Superior temporal gyrus (tissue), 1 donor: ENCODE results near the gene PPP1R16B.
"Not testable (repeated sequence)": the region's sequence is repeated elsewhere in the genome, so short reads cannot be mapped to it uniquely, and the experiment has no call there.

Experiments used
- DNase-seq: peaks from one replicate; pipeline ENCODE4 v3.0.0-alpha.2; 2016; ENCODE audit errors: extremely low spot score

PPP1R16B gene

DNA sequence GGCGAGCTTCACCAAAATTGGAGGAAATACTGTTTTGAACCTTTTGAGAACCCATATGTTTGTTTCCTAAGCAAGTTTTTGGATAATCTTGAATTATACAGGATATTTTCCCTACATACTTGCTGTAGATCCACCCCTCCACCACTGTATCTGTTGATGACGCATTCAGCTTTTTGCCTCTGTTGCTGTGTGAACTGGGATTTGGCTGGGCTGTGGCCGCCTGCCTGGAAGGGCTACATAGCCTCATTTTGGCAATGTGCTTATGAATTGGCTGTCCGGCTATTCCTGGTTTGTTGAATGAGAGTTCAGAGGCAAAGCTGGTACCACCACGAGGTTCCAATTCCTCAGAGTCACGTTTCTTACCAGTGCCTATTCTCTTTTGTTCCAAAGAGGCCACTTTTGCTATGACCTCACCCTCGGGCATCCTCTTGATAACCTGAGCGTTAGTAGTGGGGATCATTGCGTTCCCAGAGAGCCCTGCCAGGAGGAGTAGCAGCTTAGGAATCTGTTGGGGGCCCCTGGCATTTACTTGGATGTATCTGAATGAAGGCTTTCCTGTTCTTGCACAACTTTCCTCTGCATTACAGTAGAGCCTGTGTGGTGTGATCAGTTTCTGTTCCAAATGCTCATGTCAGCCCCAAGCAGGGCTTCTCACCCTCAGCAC lies 127.1 kb downstream of the PPP1R16B start:
- no peak for DNase-seq

DNA sequence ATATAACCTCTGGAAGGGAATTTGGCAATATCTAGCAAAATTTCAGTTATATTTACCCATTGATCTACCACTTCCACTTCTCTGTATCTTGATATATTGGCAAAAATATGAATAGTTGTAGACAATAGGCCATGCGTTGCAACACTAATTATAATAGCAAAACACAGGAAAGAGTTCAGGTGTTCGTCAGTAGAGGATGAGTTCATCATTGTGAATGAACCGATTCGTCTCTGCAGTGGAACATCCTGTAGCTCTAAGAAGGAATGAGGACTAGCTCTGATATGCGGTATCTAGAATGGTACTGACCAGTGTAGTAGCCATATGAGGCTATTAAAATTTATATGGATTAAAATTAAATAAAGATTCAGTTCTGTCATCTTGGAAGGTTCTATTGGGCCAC lies 129.0 kb downstream of the PPP1R16B start:
- no peak for DNase-seq

DNA sequence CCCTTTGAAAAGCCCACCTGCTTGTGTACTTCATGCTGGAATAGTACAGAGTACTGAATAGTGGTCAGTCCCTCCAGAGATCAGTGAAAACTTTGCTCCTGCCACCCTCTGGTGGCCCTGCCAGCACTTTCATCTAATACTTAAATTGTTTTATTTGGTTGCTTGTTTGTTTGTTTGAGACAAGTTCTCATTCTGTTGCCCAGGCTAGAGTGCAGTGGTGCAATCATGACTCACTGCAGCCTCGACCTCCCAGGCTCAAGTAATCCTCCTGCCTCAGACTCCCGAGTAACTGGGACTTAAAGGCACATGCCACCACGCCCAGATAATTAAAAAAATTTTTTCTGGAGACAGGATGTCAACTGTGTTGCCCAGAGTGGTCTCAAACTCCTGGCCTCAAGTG lies 129.8 kb downstream of the PPP1R16B start:
- no peak for DNase-seq

DNA sequence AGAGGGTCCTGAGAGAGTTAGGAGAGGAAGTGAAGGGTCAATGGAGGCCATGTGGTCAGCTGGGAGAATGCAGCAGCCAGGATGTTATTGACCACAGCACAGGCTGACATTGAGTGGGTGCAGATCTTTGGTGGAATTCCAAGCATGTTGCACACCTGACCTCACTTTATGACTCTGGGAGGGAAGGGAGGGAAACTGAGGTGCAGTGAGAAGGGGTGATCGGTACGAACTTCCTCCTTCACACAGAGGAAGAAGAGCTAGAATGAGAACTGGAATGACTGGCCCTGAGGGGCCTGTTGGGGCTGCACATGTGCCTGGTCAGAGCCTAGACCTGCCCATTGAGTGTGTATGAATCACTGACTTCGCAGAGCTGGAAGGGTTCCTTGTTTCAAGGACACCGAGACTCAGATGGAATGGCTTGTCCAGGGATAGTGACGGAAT lies 130.5 kb downstream of the PPP1R16B start:
- no peak for DNase-seq

DNA sequence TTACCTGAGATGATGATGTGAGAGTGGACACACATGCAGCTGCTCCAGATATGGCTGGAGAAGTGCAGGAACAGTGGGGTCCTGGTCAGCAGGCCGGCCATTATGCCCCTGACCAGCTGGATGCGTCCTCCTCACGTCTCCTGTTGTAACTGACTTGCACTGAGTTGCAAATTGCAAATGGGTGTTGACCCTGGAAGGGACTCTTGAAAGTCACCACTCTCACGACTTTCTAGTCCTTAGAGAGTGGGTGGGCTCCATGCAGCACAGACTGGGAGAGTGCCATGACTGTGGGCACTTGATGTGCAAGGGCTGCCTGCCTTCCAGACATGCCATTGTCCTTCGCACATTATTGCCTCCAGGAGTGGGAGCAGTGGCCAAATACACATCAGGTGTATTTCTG lies 131.5 kb downstream of the PPP1R16B start:
- no peak for DNase-seq

DNA sequence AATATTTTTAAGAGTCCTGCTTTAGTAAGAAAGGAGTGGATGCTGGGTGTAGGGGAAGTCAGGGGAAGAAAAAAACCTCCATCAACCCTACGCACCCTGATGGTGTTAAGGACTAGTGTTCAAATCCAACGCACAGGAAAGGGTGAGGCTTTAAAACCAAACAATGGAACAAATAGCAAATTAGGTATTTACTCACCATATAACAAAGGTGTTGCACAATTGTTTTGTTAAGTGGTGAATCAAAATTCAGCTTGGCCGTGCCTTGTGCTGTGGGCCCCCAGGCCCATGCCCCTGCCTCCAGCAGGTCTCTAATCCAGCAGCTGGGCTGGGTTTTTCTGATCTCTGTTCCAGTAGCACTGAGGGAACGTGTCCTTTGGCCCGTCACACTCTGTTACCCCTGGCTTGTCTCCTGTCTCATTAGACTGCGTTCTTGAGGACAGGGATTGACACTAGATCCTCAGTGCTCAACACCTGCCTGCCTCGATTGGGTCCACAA lies 132.5 kb downstream of the PPP1R16B start:
- no peak for DNase-seq

DNA sequence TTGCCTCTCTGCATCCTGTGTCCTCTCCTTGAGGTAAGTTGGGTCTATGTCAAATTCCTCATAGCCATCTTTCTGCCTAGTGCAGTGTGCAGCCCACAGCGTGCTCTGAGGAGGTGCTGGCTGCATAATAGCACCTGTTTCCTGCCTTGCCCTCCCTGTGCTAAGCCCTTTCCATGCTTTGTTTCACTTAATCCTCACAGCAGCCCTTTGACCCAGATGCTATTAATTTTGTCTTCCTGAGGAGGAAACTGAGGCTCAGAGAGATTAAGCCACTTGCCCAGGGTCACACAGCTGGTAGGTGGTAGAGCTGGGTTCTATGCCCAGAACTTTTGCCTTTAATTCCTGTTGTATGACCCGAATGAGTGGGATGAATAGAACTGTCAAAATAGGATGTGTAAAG lies 134.2 kb downstream of the PPP1R16B start:
- DNase-seq: no peak

DNA sequence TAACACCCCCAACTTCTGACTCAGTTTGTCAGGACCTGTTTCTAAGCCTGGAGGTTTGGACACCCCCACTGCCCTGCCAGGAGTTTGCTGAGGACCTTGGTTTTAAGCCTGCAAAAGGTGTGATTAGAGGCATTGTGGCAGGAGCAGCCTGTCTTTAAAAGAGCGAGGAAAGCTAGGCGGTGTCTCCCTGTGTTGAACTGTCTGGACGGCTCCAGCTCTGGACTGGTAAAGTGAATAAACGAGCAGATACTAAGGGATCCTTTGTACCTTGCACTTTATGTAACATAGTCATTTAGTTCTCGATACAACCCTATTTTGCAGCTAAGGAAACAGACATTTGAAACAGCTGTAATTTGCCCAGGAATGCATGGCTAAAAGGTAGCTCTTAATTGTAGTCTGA lies 135.1 kb downstream of the PPP1R16B start:
- DNase-seq: no peak

DNA sequence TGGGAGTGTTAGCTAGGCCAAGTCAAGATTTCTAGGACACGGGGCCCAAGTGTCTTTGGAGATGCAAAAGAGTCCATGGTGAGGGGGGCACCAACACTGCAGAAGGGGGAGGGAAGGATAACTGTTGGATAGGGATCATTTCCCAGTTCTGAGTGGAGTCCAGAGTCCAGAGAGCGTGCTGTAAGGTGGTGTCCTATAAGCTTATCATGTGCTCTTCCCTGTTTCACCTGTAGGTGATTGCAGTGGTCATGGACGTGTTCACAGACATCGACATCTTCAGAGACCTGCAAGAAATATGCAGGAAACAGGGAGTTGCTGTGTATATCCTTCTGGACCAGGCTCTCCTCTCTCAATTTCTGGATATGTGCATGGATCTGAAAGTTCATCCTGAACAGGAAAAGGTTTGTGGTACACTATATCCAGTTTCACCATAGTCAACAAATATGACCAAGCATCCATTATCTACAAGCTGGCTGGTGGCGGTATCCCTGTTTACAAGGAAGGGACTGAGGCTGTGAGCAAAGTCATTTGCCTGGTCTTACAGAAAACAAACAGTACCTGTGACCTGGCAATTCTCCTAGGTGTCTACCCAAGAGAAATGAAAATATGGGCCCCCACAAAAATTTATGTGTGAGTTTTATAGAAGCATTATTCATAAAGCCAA lies 136.4 kb downstream of the PPP1R16B start:
- no peak for DNase-seq

DNA sequence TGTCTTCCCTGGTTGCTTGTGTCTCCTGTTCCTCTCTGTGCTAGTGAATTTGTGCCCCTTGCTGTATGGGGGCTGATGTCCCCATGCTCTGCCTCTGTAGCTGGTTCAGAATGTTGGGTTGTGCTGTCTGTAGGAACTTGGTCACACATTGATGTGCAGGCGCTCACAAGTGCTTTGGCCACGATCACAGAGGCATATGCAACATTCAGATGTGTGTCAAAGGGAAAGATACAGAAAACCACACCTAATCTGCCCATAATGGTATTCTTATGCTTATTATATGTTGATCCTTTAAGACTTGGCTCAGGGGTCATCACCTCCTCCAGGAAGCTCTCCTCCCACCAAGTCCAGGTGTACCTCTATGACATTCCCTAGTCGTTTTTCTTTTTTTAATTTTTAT lies 139.5 kb downstream of the PPP1R16B start:
- DNase-seq: no peak

DNA sequence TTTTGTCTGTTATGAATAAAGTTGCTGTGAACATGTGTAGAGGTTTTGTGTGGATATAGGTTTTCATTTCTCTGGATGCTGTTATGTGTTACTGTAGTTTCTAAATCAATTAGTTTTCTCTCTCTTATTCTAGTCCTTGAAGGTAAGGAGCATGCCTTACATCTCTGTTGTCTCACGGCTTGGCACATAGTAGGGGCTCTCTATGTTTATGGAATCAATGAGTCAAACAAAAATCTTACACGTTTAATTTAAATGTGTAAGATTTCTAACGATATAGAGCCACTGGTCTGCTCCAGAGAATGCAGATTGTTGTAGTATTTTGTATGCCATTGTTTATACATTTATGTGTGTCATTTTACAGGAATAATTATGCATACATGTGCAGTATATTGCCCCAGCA lies 141.3 kb downstream of the PPP1R16B start:
- no peak for DNase-seq

DNA sequence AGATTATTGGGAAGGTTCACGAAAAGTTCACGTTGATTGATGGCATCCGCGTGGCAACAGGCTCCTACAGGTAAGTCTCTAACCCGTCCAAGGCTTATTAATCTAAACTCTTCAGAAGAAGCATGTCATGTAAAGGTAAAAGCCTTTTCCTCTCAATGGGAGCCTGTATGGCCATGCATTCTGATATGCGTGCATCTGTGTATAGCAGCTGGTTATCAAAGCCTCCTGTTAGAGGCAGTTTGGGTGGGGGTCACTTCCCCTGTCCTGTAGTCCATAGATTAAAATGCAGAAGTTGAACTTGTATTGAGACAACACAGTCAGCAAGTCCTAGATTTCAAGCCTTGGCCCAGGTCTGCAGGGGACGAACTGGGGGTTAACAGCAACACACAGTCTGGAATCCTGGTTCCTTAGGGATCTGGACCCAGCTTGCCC lies 142.4 kb downstream of the PPP1R16B start:
- DNase-seq: no peak

DNA sequence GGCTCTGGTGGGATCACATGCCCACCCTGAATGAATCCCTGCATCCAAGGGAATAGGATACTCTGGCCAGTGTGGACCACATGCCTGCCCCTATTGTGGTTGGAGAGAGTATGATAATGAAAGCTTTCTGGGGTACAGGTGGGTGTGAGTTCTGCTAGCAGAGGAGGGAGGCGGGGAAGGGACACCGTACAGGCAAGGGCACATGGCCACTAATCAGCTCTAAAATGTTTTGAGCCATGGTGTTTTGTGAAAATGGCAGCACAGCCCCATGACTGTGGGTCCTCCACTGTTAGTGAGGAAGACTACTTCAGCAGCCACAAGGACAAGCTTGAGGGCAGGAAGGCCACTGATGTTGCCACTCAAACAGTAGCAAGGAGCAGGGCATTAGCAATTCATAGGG lies 144.8 kb downstream of the PPP1R16B start:
- no peak for DNase-seq

DNA sequence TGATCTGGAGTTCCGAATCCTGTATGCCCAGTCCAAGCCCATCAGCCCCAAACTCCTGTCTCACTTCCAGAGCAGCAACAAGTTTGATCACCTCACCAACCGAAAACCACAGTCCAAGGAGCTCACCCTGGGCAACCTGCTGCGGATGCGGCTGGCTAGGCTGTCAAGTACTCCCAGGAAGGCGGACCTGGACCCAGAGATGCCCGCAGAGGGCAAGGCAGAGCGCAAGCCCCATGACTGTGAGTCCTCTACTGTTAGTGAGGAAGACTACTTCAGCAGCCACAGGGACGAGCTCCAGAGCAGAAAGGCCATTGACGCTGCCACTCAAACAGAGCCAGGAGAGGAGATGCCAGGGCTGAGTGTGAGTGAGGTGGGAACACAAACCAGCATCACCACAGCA lies 146.1 kb downstream of the PPP1R16B start:
- DNase-seq: no peak

DNA sequence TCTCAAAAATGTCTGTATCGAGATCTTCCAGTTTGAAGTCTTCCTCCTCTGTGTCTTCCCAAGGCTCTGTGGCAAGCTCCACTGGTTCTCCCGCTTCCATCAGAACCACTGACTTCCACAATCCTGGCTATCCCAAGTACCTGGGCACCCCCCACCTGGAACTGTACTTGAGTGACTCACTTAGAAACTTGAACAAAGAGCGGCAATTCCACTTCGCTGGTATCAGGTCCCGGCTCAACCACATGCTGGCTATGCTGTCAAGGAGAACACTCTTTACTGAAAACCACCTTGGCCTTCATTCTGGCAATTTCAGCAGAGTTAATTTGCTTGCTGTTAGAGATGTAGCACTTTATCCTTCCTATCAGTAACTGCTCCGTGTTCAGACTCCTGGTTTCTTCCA lies 146.7 kb downstream of the PPP1R16B start:
- DNase-seq: no peak

DNA sequence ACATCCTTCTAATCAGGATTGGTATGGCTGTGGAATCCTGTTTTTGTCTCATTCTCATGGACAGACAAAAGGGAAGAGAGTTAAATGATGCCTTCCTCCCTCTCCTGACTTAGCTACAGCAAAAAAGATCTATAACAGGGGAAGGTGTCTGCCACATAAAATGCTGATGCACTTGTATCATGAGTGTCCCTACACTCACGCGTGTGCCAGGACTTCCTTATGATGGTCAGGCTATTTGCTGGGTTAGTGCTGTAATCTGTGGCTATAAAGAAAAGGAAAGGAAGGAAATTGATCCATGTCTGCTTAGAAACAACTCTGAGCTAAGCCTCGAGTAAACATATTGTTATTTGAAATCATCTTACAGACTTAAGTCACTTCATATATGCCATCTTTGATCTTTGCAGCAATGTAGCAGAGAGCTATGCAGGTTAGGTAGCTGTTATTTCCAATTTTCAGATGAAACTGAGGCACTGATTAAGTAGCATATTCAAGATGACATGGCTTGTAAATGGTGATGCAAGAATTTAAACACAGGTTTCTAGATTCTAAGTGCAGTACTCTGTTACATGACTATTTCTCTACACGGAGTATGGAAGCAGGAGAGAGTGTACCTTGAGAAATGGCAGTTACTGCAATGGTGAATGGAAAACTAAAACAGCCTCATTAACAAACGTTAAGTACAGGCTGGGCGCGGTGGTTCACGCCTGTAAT lies 148.3 kb downstream of the PPP1R16B start:
- DNase-seq: no peak

DNA sequence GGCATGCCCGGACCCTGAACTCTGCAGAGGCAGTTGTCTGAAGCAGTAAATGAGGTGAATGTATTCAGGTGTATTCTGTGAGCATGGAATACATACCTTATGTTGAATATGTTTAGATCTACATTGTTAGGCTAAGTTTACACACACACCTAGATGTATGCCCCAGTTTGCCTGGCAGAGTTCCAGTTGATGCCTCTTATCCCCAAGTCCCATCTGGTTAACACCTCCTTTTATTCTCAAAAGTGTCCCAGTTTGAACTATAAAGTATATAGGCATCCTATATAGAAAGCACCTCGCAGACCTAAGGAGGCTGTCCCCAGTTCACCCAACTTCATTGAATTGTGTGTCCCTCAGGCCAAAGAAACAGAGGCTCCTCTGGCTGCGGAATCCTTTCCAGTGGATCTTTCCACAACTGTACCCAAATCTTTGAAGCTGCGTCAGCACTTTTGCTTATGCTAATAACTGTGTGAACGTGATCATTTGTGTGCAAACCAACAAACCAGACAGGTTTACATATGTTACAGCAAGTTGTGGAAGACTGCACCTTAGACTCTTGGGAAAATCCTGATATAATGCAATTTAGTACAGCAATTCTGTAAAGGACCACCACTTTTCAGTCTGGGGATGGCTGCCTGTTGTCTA lies 151.9 kb downstream of the PPP1R16B start:
- DNase-seq: no peak

DNA sequence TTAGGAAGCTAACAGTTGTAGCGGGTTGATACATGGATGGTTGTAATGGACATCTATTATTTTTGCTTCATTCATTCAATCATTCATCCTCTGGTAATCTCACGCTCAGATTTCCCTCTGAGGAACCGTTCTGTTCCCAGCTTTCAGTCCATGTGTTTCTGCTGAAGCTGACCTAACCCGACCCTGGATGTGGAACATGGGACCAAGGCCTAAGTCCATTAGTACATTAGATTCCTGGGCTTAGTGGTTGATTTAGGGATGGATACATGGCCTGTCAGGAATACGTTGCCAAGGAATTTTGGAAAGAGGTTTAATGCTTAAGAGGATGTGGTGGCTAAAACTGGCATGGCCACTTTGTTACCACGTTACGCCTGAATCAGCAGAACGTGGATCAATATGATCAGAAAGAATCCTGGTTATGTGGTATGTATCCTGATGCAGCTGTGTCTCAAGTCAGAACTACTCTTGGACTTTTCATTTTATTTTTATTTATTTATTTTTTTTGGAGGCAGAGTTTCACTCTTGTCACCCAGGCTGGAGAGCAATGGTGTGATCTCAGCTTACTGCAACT lies 152.5 kb downstream of the PPP1R16B start:
- DNase-seq: no peak

DNA sequence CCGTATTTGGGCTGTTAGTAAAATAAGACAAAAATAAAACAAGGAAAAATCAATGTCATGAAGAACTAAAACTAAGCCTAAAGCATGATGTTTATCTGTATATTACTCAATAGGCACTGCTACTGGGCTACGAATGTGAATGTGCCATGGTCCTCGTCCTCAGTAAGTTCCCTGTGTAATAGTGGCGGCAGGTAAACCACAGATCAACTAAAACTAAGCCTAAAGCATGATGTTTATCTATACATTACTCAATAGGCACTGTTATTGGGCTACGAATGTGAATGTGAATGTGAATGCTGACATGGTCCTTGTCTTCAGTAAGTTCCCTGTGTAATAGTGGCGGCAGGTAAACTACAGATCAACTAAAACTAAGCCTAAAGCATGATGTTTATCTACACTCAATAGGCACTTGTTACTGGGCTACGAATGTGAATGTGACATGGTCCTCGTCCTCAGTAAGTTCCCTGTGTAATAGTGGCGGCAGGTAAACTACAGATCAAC lies 154.7 kb downstream of the PPP1R16B start:
- not testable (repeated sequence) for DNase-seq

DNA sequence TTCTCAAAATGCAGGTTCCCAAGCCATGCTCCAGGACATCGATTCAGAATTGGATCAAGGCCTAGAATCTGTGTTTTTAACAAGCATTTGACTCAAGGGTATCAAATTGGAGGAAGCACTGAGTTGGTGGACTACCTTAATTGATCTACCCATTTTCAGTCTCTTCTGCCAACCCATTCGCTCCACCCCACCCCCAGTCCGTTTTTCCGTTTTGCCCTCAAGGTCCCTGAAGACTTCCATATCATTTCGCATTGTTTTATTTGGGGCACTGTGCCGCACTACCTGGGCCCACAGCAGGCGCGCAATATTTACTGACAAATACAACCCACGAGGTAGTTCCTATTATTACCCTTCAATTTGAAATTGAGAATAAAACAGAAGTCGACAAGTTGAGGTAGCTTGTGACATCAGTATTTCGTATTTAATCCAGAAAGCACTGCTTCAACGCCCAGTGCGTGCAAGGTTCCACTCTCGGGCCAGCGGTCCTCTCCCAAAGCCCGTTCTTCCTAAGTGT lies 156.1 kb downstream of the PPP1R16B start:
- no peak for DNase-seq
